ENCODE measurements around the gene ERICH6.

DNA sequence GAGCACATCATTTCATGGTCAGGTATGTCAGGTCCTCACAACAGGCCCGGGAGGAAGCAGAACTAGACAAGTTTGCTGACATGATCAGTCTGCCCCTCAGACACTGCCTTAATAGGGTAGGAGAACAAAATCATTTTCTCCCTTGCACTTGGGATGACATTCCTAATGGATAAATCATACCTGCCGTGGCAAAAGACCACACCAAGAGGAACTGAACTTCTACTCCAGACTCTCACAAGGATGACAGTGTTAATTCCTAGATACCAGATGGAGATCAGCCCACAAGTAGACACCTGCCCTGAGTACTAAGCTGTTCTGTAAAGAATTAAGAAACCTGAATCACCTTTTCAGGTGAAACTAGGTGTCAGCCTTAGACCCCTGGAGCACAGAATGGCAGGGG lies 39.8 kb upstream of the ERICH6 start:
- no peak for TF ChIP-seq POLR2A (IDR thresholded peaks at IDR 0.05)
- TF ChIP-seq, protein P1, sequence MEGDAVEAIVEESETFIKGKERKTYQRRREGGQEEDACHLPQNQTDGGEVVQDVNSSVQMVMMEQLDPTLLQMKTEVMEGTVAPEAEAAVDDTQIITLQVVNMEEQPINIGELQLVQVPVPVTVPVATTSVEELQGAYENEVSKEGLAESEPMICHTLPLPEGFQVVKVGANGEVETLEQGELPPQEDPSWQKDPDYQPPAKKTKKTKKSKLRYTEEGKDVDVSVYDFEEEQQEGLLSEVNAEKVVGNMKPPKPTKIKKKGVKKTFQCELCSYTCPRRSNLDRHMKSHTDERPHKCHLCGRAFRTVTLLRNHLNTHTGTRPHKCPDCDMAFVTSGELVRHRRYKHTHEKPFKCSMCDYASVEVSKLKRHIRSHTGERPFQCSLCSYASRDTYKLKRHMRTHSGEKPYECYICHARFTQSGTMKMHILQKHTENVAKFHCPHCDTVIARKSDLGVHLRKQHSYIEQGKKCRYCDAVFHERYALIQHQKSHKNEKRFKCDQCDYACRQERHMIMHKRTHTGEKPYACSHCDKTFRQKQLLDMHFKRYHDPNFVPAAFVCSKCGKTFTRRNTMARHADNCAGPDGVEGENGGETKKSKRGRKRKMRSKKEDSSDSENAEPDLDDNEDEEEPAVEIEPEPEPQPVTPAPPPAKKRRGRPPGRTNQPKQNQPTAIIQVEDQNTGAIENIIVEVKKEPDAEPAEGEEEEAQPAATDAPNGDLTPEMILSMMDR (IDR thresholded peaks at IDR 0.05) = no peak
